ENCODE results near the gene ADAMTS15. TPM values are rescaled to one million over a fixed set of nuclear protein-coding genes. Genes with fewer than 3 reads are reported as not detected.

ADAMTS15 gene
- total RNA-seq, 4 donors from 2014 or later, result 8.4 to 11.8 (median 9.5) TPM

GRCh38 chr11:130504317-130504716 lies 55.9 kb downstream of the ADAMTS15 start:
- Histone ChIP-seq H3K4me3 (no peak overlapping the region), H3K27ac (no peak overlapping the region), H3K27me3 (no peaks in the 10 kb centered on the region), H3K4me1 (no peaks in the 10 kb centered on the region), H3K9me3 (no peaks in the 10 kb centered on the region), H3K36me3 (no peaks in the 10 kb centered on the region)
- TF ChIP-seq EP300 (IDR thresholded peaks at IDR 0.05) (no peak), POLR2AphosphoS5 (IDR thresholded peaks at IDR 0.05) (no peak), POLR2A (IDR thresholded peaks at IDR 0.05) (no peak), CTCF (IDR thresholded peaks at IDR 0.05) (no peak)
- ATAC-seq, result no peak
- WGBS, 2 donors (ENCODE audit: low coverage in 1 of 2), result 80 to 100% methylated on average over 1 of the region's 1 CpG

- Histone ChIP-seq H3K27ac (no peak overlapping the region), H3K9me3 (no peaks in the 10 kb centered on the region), H3K27me3 (no peaks in the 10 kb centered on the region), H3K4me3 (no peak overlapping the region), H3K36me3 (no peaks in the 10 kb centered on the region), H3K4me1 (peaks cover 3 to 22% (median 5%) of the 10 kb centered on the region in 3 donors)
- no peak for ATAC-seq
- 100% methylated on average over 1 of the region's 1 CpG; no CpG with 5 or more reads in 1 of the 2 donors for WGBS, 2 donors (ENCODE audit: low coverage in 1 of 2)
- no peak for TF ChIP-seq POLR2A (IDR thresholded peaks at IDR 0.05)
- TF ChIP-seq POLR2AphosphoS5 (IDR thresholded peaks at IDR 0.05), result no peak
- no peak for TF ChIP-seq CTCF (IDR thresholded peaks at IDR 0.05)
- TF ChIP-seq EP300 (IDR thresholded peaks at IDR 0.05), result no peak
Observed at GRCh38 chr11:130508913-130509312, 60.5 kb downstream of the ADAMTS15 start.

GRCh38 chr11:130509942-130510341 lies 61.5 kb downstream of the ADAMTS15 start:
- H3K4me3 ChIP-seq, result no peak overlapping the region
- TF ChIP-seq POLR2AphosphoS5 (IDR thresholded peaks at IDR 0.05) (no peak), POLR2A (IDR thresholded peaks at IDR 0.05) (no peak), CTCF (IDR thresholded peaks at IDR 0.05) (no peak), EP300 (IDR thresholded peaks at IDR 0.05) (no peak)

GRCh38 chr11:130510407-130511006 lies 62.1 kb downstream of the ADAMTS15 start:
- Histone ChIP-seq H3K9me3 (no peaks in the 10 kb centered on the region), H3K27me3 (no peaks in the 10 kb centered on the region), H3K4me1 (peaks cover 3 to 36% (median 5%) of the 10 kb centered on the region in 3 donors), H3K4me3 (no peak overlapping the region), H3K36me3 (no peaks in the 10 kb centered on the region), H3K27ac (peak overlapping the region in 3 of 4 donors; percentile 20 to 50 (median 48))
- ATAC-seq, result no peak
- WGBS, 2 donors (ENCODE audit: low coverage in 1 of 2), result 41 to 52% methylated on average over 3 to 8 of the region's 8 CpGs
- TF ChIP-seq CTCF (IDR thresholded peaks at IDR 0.05), result no peak
- TF ChIP-seq EP300 (IDR thresholded peaks at IDR 0.05), result no peak
- no peak for TF ChIP-seq POLR2A (IDR thresholded peaks at IDR 0.05)
- TF ChIP-seq POLR2AphosphoS5 (IDR thresholded peaks at IDR 0.05), result no peak

More at GRCh38 chr11:130509942-130510341, 61.5 kb downstream of the ADAMTS15 start:
- Histone ChIP-seq H3K27me3 (no peaks in the 10 kb centered on the region), H3K36me3 (no peaks in the 10 kb centered on the region), H3K27ac (peak overlapping the region in 3 of 4 donors; percentile 20 to 50 (median 48)), H3K4me1 (peaks cover 3 to 31% (median 5%) of the 10 kb centered on the region in 3 donors), H3K9me3 (no peaks in the 10 kb centered on the region)
- no peak for ATAC-seq
- no CpG with 5 or more reads among the region's 2 CpGs for WGBS, 2 donors (ENCODE audit: low coverage in 1 of 2)

GRCh38 chr11:130511765-130512164 lies 63.3 kb downstream of the ADAMTS15 start:
- no peaks in the 10 kb centered on the region for H3K27me3 ChIP-seq
- no peak for TF ChIP-seq EP300 (IDR thresholded peaks at IDR 0.05)
- no peak for TF ChIP-seq CTCF (IDR thresholded peaks at IDR 0.05)
- TF ChIP-seq POLR2A (IDR thresholded peaks at IDR 0.05), result no peak
- TF ChIP-seq POLR2AphosphoS5 (IDR thresholded peaks at IDR 0.05), result no peak
- no peaks in the 10 kb centered on the region for H3K36me3 ChIP-seq
- 92 to 100% methylated on average over 2 of the region's 2 CpGs for WGBS, 2 donors (ENCODE audit: low coverage in 1 of 2)
- H3K9me3 ChIP-seq, result no peaks in the 10 kb centered on the region
- no peak overlapping the region for H3K4me3 ChIP-seq
- ATAC-seq, result no peak
- H3K27ac ChIP-seq, result no peak overlapping the region
- peaks cover 3 to 37% (median 5%) of the 10 kb centered on the region in 3 donors for H3K4me1 ChIP-seq
